Stimulated activated CD4-positive, alpha-beta T cell treated with anti-CD3 and anti-CD28 coated beads, Interleukin-4, amount 100 ng/mL, for 48 hours (primary cell): Measurements from ENCODE around the gene UGT1A8.
"Not testable (repeated sequence)": the region's sequence is repeated elsewhere in the genome, so short reads cannot be mapped to it uniquely, and the experiment has no call there.

ENCODE experiments used
- DNase-seq, 2 donors: peaks; one replicate each; pipeline ENCODE4 v3.0.0-alpha.2; 2020; ENCODE audit warnings: low read depth in 2 of 2

Gene UGT1A8

GRCh38 chr2:233714121-233714520 lies 96.7 kb downstream of the UGT1A8 start:
- DNase-seq, result no peak

DNA sequence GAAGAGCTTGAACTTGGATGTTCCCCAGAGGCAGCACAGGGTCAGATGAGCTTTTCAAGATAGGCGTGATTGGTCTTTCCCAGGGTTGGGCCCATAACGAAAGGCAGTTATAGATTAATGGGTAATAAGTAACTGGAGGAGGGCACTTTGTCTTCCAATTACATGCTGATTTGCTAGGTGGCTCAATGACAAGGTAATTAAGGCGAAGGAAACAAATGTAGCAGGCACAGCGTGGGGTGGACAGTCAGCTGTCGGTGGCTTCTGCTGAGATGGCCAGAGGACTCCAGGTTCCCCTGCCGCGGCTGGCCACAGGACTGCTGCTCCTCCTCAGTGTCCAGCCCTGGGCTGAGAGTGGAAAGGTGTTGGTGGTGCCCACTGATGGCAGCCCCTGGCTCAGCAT lies 101.1 kb downstream of the UGT1A8 start, which contains the start of gene UGT1A4:
UGT1A4 (plus strand) TSS at position 185 of the 400 bp plus-strand sequence; CDS start at position 270, 85 bp downstream.
- no peak for DNase-seq

DNA sequence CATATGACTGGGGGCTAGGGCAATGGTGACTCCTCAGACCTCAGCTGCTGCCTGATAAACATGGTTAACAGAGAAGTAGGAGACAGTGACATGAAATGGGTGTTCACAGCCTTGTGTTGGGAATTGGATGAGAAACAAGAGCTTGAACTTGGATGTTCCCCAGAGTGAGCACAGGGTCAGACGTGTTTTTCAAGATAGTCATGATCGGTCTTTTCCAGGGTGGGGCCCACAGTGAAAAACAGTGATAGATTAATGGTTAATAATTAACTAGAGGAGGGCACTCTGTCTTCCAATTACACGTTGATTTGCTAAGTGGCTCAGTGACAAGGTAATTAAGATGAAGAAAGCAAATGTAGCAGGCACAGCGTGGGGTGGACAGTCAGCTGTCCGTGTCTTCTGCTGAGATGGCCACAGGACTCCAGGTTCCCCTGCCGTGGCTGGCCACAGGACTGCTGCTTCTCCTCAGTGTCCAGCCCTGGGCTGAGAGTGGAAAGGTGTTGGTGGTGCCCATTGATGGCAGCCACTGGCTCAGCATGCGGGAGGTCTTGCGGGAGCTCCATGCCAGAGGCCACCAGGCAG lies 111.4 kb downstream of the UGT1A8 start, which contains the start of gene UGT1A3:
UGT1A3 (plus strand) TSS at position 320 of the 579 bp plus-strand sequence; CDS start at position 405, 85 bp downstream.
- no peak for DNase-seq

DNA sequence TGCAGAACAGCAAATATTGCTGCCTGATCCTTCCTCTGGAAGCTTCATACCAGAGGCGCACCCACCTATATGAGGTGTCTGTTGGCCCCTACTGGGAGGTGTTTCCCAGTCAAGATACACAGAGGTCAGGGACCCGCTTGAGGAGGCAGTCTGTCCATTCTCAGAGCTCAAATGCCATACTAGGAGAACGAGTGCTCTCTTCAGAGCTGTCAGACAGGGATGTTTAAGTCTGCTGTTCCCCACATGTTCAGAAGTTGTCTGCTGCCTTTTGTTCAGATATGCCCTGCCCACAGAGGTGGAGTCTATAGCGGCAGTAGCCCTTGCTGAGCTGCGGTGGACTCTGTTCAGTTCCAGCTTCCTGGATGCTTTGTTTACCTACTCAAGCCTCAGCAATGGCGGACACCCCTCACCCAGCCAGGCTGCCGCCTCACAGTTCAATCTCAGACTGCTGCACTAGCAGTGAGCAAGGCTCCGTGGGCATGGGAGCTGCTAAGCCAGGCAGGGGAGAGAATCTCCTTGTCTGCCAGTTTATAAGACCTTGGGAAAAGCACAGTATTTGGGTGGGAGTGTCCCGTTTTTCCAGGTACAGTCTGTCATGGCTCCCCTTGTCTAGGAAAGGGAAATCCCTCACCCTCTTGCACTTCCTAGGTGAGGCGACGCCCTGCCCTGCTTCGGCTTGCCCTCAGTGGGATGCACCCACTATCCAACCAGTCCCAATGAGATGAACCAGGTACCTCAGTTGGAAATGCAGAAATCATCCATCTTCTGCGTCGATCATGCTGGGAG lies 119.6 kb downstream of the UGT1A8 start:
- not testable (repeated sequence) for DNase-seq

DNA sequence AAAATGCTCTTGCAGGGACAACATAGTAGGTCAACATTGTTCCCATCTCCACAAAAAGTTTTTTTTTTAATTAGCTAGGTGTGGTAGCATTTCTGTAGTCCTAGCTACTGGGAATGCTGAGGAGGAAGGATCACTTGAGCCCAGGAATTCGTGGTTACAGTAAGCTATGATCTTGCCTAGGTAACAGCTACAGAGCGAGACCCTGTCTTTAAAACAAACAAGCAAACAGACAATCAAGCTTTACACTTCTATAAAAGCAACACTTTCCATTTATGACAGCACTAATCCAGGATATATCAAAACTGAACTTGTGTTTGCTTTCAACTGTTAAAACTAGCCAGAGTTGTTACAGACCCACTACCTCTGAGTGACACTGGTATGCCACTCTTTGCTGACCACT lies 123.4 kb downstream of the UGT1A8 start:
- DNase-seq, result no peak

DNA sequence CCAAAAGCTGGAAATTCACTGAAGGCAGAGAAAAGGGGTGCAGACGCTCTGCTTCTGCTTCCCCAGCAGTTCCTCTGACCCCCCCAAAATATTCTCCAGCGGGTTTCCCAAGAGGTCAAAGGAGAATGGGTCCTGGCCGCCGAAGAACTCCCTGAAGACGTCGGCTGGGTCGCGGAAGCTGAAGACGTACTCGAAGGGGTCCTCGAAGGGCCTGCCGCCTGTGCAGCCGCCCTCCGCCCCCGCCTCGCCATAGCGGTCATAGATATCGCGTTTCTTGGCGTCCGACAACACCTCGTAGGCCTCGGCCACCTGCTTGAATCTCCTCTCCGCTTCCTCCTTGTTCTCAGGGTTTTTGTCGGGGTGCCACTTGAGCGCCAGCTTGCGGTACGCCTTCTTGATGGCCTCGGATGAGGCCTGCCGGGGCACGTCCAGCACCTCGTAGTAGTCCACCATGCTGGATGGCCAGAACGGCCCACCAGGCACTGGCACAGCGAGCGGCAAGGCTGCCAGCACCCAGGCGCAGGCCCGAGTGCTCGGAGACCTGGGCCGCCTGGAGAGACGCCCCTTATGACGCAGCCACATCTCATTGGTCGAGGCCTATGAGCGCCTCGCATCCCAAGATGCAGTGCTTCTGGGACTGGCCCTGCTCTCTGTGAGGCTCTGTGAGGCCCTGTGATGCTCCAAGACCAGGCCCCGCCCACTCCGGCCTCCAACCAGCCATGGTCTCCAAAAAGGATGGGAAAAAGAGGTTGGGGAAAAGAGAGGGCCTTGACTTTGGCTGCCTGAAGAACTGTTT lies 126.2 kb downstream of the UGT1A8 start:
- no peak for DNase-seq

GRCh38 chr2:233745073-233745755 lies 127.8 kb downstream of the UGT1A8 start:
- no peak for DNase-seq

- not testable (repeated sequence) for DNase-seq
These were observed 128.4 kb downstream of the UGT1A8 start for GRCh38 chr2:233745838-233746237.

DNA sequence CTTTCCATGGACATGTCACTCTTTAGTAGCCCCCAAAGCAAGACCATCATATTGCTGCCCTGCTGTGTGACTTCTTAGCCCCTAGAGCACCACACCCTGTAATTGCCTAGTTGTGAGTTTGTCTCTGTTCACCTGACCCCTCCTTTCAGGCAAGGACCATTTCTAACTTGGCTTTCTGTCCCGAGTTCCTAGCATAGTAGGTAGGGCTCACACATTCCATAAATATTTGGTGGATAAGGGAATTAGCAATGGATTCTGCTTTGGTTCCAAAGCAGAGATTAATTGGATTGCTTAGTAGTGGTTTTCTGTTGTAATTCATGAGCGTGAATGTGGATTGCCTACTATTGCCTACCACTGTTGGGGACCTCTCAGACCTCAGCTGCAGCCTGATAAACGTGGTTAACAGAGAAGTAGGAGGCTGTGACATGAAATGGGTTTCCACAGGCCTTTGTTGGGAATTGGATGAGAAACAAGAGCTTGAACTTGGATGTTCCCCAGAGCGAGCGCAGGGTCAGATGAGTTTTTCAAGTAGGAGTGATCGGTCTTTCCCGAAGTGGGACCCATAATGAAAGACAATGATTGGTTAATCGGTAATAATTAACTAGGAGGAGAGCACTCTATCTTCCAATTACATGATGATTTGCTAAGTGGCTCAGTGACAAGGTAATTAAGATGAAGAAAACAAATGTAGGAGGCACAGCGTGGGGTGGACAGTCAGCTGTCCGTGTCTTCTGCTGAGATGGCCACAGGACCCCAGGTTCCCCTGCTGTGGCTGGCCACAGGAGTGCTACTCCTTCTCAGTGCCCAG lies 129.2 kb downstream of the UGT1A8 start:
- DNase-seq, result no peak

GRCh38 chr2:233747283-233747544 lies 129.8 kb downstream of the UGT1A8 start:
- no peak for DNase-seq

DNA sequence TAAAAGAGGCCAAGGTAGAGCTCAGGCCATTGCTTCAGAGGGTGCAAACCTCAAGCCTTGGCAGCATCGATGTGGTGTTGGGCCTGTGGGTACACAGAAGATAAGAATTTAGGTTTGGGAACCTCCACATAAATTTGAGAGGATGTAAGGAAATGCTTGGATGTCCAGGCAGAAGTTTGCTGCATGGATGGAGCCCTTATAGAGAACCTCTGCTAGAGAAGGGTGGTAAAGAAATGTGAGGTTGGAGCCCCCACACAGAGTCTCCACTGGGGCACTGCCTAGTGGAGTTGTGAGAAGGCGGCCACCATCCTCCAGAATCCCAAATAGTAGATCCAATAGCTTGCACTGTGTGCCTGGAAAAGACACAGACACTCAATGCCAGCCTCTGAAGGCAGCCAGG lies 133.3 kb downstream of the UGT1A8 start:
- DNase-seq, result not testable (repeated sequence)

- DNase-seq, result not testable (repeated sequence)
These were observed 134.0 kb downstream of the UGT1A8 start for GRCh38 chr2:233751212-233752009.

- DNase-seq, result no peak
These were observed 137.6 kb downstream of the UGT1A8 start for GRCh38 chr2:233754872-233755611.

DNA sequence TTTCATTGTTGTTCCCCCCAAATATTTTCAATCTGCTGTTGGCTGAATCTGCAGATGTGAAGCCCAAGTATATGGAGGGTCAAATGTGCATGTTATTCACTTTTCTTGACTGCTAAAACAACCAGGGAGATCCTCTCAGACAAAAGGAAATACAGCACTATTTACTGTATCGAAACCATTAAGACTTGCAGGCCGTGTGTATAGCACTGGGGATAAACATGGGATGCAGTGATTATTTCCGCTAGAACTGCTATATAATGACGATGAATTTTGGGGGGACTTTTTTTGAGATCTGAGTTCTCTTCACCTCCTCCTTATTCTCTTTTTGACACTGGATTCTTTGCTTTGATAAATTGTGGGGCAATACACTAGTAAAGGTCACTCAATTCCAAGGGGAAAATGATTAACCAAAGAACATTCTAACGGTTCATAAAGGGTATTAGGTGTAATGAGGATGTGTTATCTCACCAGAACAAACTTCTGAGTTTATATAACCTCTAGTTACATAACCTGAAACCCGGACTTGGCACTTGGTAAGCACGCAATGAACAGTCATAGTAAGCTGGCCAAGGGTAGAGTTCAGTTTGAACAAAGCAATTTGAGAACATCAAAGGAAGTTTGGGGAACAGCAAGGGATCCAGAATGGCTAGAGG lies 139.1 kb downstream of the UGT1A8 start:
- DNase-seq, result no peak

GRCh38 chr2:233758141-233758540 lies 140.7 kb downstream of the UGT1A8 start:
- DNase-seq, result no peak

DNA sequence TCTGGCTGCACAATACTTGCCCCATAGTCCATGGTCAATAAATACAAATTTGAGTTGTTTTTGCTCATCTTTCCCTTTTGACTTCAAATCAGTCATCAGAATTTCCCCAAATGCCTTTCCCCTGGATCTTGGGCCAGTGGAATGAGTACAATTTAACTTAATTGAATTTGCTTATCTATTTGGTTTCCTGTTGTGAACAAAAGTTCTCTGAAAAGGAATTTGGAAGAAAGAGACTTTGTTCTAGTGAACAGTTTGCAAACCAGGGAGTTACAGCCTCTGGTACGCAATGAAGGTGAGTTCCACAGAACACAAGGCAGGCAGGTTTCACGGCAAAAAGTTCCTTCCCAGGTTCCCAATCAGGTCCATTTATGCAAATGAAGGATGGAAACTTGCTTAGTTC lies 141.4 kb downstream of the UGT1A8 start:
- no peak for DNase-seq

DNA sequence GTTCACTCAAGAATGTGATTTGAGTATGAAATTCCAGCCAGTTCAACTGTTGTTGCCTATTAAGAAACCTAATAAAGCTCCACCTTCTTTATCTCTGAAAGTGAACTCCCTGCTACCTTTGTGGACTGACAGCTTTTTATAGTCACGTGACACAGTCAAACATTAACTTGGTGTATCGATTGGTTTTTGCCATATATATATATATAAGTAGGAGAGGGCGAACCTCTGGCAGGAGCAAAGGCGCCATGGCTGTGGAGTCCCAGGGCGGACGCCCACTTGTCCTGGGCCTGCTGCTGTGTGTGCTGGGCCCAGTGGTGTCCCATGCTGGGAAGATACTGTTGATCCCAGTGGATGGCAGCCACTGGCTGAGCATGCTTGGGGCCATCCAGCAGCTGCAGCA lies 142.6 kb downstream of the UGT1A8 start, which contains the start of gene UGT1A1:
UGT1A1 (plus strand) TSS at position 228 of the 400 bp plus-strand sequence; CDS start at position 246, 18 bp downstream.
- DNase-seq, result no peak

DNA sequence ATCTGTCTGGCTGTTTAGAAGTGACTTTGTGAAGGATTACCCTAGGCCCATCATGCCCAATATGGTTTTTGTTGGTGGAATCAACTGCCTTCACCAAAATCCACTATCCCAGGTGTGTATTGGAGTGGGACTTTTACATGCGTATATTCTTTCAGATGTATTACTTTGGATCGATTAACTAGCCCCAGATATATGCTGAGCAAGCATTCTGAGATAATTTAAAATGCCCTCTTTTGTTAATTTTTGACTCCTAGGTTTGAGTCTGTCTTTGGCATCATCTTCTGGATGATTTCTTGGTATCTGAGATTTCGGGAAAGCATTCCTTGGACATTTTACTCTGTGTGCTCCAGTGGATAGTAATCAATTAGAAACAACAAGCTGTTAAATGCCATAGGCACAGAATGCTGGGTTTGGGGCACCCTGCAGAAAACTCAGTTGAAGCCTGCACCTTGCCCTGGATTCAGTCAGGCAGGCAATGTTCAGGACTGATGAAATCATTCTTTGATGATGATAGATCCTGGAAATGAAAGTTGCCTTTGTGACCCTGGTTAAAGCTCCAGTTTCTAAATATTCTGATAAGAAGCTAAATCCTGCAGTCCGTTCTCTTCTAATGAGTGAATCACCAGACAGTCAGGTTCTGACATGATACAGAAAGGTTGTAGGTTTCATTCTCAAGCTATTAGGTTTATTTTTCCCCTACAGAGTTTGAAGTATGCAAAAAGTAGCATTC lies 143.8 kb downstream of the UGT1A8 start:
- no peak for DNase-seq
